GM18508 (cell line): ENCODE measurements around the gene BMP8B.
"Not testable (repeated sequence)": the region's sequence is repeated elsewhere in the genome, so short reads cannot be mapped to it uniquely, and the experiment has no call there.

Experiments
- ATAC-seq: cut with Tn5 transposase; IDR thresholded peaks from one replicate; pipeline ENCODE4 v1.9.1; 2021; ENCODE audit warnings: moderate number of reproducible peaks; ENCODE audit not compliant: insufficient read depth, unreplicated experiment

The BMP8B gene

GRCh38 chr1:39816415-39817090, 27.9 kb upstream of the BMP8B start:
- no peak for ATAC-seq

GRCh38 chr1:39812913-39813312, 24.2 kb upstream of the BMP8B start:
- no peak for ATAC-seq

GRCh38 chr1:39808784-39809517, 20.3 kb upstream of the BMP8B start:
- no peak for ATAC-seq

- ATAC-seq, result no peak
Observed at GRCh38 chr1:39805385-39805784, 16.7 kb upstream of the BMP8B start.

- ATAC-seq, result no peak
Observed at GRCh38 chr1:39802496-39803260, 14.0 kb upstream of the BMP8B start.

GRCh38 chr1:39800471-39800835, 11.8 kb upstream of the BMP8B start:
- ATAC-seq, result no peak

- no peak for ATAC-seq
Observed at GRCh38 chr1:39799770-39800470, 11.3 kb upstream of the BMP8B start.

- ATAC-seq, result not testable (repeated sequence)
Observed at GRCh38 chr1:39798859-39799769, 10.4 kb upstream of the BMP8B start.

- no peak for ATAC-seq
Observed at GRCh38 chr1:39795651-39796050, 7.0 kb upstream of the BMP8B start.

GRCh38 chr1:39791838-39792237, 3.2 kb upstream of the BMP8B start:
- no peak for ATAC-seq

- no peak for ATAC-seq
Observed at GRCh38 chr1:39789571-39790110, 976 bp upstream of the BMP8B start.

- ATAC-seq, result no peak
Observed at GRCh38 chr1:39788426-39788757, 273 bp downstream of the BMP8B start.

GRCh38 chr1:39787964-39788363, 701 bp downstream of the BMP8B start:
- not testable (repeated sequence) for ATAC-seq

GRCh38 chr1:39787468-39787867, 1.2 kb downstream of the BMP8B start:
- ATAC-seq, result no peak

- not testable (repeated sequence) for ATAC-seq
Observed at GRCh38 chr1:39787108-39787375, 1.6 kb downstream of the BMP8B start.

GRCh38 chr1:39786303-39787107, 2.2 kb downstream of the BMP8B start:
- ATAC-seq, result not testable (repeated sequence)

- not testable (repeated sequence) for ATAC-seq
Observed at GRCh38 chr1:39782685-39783084, 6.0 kb downstream of the BMP8B start.

- no peak for ATAC-seq
Observed at GRCh38 chr1:39782103-39782502, 6.6 kb downstream of the BMP8B start.

GRCh38 chr1:39781349-39781715, 7.3 kb downstream of the BMP8B start:
- ATAC-seq, result no peak
